SK-N-SH (cell line): ENCODE measurements around the gene ATG7.

Experiments used
- CTCF ChIP-seq: fragments of 200-600 bp; sonication (generic); IDR thresholded peaks from 2 replicates; pipeline ENCODE4 v1.6.1; 2017; ENCODE audit warnings: antibody characterized with exemption, mild to moderate bottlenecking, moderate library complexity
- MAX ChIP-seq: IDR thresholded peaks from 2 replicates; pipeline ENCODE4 v1.4.0; 2012; ENCODE audit warnings: low read depth
- RCOR1 ChIP-seq: fragments of 150-350 bp; IDR thresholded peaks from 2 replicates; pipeline ENCODE4 v1.6.1; 2017; ENCODE audit warnings: antibody characterized with exemption, low read length

- no peak for TF ChIP-seq CTCF
- TF ChIP-seq RCOR1, result no peak
- no peak for TF ChIP-seq MAX
Observed at GRCh38 chr3:11605398-11605797, 333.2 kb downstream of the ATG7 start.
